HG03520 (cell line): ENCODE results near the gene RNF38.
"Not testable (repeated sequence)": the region's sequence is repeated elsewhere in the genome, so short reads cannot be mapped to it uniquely, and the experiment has no call there.

ENCODE experiments used
- ATAC-seq: cut with Tn5 transposase; IDR thresholded peaks from one replicate; pipeline ENCODE4 v1.9.1; 2021; ENCODE audit warnings: mild to moderate bottlenecking, moderate library complexity; ENCODE audit not compliant: unreplicated experiment

The RNF38 gene

GRCh38 chr9:36297798-36298197 lies 102.3 kb downstream of the RNF38 start:
- ATAC-seq: no peak

- ATAC-seq: not testable (repeated sequence)
These were observed 105.1 kb downstream of the RNF38 start for GRCh38 chr9:36294996-36295395.

GRCh38 chr9:36293918-36294317 lies 106.2 kb downstream of the RNF38 start:
- ATAC-seq: no peak

GRCh38 chr9:36293171-36293570 lies 106.9 kb downstream of the RNF38 start:
- no peak for ATAC-seq

- ATAC-seq: no peak
These were observed 107.4 kb downstream of the RNF38 start for GRCh38 chr9:36292641-36293040.

GRCh38 chr9:36290996-36291395 lies 109.1 kb downstream of the RNF38 start:
- ATAC-seq: no peak

GRCh38 chr9:36289836-36290435 lies 110.1 kb downstream of the RNF38 start:
- no peak for ATAC-seq

- no peak for ATAC-seq
These were observed 112.0 kb downstream of the RNF38 start for GRCh38 chr9:36288070-36288469.
